Gastroesophageal sphincter (tissue), 4 donors: ENCODE results near the gene IKBKE. TPM values are rescaled to one million over a fixed set of nuclear protein-coding genes. Genes with fewer than 3 reads are reported as not detected.

Experiments
- ATAC-seq: fragments of 150-250 bp; one replicate; pipeline ENCODE4 v1.9.1; 2016; ENCODE audit warnings: mild to moderate bottlenecking, moderate library complexity
- H3K27ac ChIP-seq, 4 donors: fragments of 200-600 bp; sonication (generic) in 3 of 4; 1 replicate in 3 of 4; 2 replicates in 1 of 4; pipeline ENCODE4 v1.5.1; 2016 to 2019
- H3K27me3 ChIP-seq: fragments of 200-600 bp; sonication (generic); one replicate; pipeline ENCODE4 v1.5.1; 2019
- H3K36me3 ChIP-seq, 2 donors: fragments of 200-600 bp; sonication (generic); one replicate each; pipeline ENCODE4 v1.5.1; 2019; ENCODE audit warnings: control low read depth in 1 of 2
- H3K4me1 ChIP-seq, 3 donors: fragments of 200-600 bp; sonication (generic); 1 replicate in 2 of 3; 2 replicates in 1 of 3; pipeline ENCODE4 v1.5.1; 2016 to 2019; ENCODE audit warnings: control low read depth in 2 of 3
- H3K4me3 ChIP-seq, 2 donors: fragments of 200-600 bp; sonication (generic); one replicate each; pipeline ENCODE4 v1.5.1; 2019; ENCODE audit warnings: mild to moderate bottlenecking in 1 of 2, moderate library complexity in 1 of 2
- H3K9me3 ChIP-seq, 3 donors: fragments of 200-600 bp; sonication (generic); one replicate each; pipeline ENCODE4 v1.5.1; 2017 to 2019; ENCODE audit warnings: control low read depth in 2 of 3
- CTCF ChIP-seq, 4 experiments: fragments of 200-600 bp in 2 of 4; fragments of 450-650 bp in 2 of 4; sonication (generic) in 1 of 4; IDR thresholded peaks; one replicate each; pipeline ENCODE4 v1.5.1; 2017 to 2019; ENCODE audit warnings: antibody characterized with exemption in 4 of 4, mild to moderate bottlenecking in 2 of 4, moderate library complexity in 2 of 4
- EP300 ChIP-seq: sonication (generic); formaldehyde crosslinking; IDR thresholded peaks from one replicate; pipeline ENCODE4 v1.6.1; 2017; ENCODE audit warnings: antibody characterized with exemption, mild to moderate bottlenecking
- POLR2A ChIP-seq, 2 donors: fragments of 450-650 bp; IDR thresholded peaks; one replicate each; pipeline ENCODE4 v1.6.1; 2017; ENCODE audit warnings: antibody characterized with exemption in 2 of 2, mild to moderate bottlenecking in 2 of 2, moderate library complexity in 1 of 2
- POLR2AphosphoS5 ChIP-seq: sonication (generic); formaldehyde crosslinking; IDR thresholded peaks from one replicate; pipeline ENCODE4 v1.6.1; 2017; ENCODE audit warnings: antibody characterized with exemption
- WGBS, 2 donors: methylation state at CpG; one replicate each; pipeline ENCODE4 v1.1.5; 2018; ENCODE audit warnings: low coverage in 1 of 2; 5-methylcytosine and 5-hydroxymethylcytosine counted together
- total RNA-seq, 4 donors: library from RNA; depleted of rRNA; stranded (reverse); fragments of >200 nt; gene quantifications; one replicate each; pipeline ENCODE4 v1.1.0, GENCODE V29; 2016

IKBKE gene
- total RNA-seq, 4 donors from 2014 or later: 2.2 to 3.9 (median 2.7) TPM

GRCh38 chr1:206518743-206519142 lies 48.5 kb downstream of the IKBKE start:
- no peaks in the 10 kb centered on the region for H3K9me3 ChIP-seq
- TF ChIP-seq CTCF (IDR thresholded peaks at IDR 0.05) (no peak), EP300 (no peak), POLR2AphosphoS5 (no peak), POLR2A (IDR thresholded peaks at IDR 0.05) (no peak)
- peaks cover 0 to 10% (median 0%) of the 10 kb centered on the region in 3 donors for H3K4me1 ChIP-seq
- no peaks in the 10 kb centered on the region for H3K27me3 ChIP-seq
- H3K36me3 ChIP-seq: no peaks in the 10 kb centered on the region
- no peak overlapping the region for H3K27ac ChIP-seq
- 86% methylated on average over 2 of the region's 6 CpGs; no CpG with 5 or more reads in 1 of the 2 donors for WGBS, 2 donors
- no peak for ATAC-seq
- no peak overlapping the region for H3K4me3 ChIP-seq

DNA sequence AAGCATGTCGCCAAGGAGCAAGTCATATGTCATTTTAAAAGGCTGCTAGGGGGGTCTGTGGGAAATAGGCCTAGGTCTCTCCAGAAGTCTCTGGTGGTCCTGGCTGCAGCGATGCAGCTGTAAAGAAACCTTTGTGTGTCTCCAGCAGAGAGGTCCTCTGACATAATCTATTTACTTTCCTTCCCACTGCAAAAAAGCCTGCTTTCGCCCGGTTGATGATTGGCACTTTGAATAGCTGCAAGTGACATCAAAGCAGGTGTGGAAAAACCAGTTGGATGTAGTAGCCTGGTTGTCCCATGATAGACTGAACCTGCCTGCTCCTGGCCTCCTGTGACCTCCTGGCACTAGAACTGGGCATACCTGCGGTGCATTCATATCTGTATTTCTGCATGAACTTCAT lies 50.9 kb downstream of the IKBKE start:
- Histone ChIP-seq H3K4me1 (no peaks in the 10 kb centered on the region), H3K27ac (no peak overlapping the region)

DNA sequence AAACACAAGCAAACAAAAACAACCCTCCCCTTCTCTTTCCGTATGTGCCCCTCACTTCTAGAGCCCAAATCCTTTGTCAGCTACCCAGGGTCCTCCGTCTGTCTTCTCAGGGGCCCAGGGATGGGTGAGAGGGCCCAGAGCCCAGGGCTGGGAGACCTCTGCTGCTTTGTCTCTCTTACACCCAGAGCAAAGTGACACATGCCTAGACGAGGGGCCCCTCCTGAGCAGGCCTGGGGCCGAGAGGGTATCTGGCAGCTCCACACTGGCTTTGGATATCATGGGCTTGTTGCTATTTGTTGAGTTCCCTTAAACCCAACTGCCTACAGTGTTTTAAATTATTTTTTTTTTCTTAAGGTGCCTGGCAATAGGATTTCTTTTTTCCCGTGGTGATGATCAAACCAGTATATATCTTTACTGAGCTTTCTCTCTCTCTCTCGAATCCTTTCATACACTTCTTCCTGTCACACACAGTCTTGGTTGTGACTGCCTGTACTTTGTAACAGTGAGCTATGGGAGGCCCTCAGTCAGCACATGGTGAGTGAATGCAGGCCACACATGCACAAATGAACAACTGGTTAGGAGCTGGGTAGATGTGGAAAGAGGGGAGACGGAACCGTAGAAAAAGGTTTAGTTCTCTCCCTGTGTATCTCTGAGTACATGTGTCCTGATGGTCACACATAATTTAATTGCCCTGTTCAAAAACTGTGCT lies 51.6 kb downstream of the IKBKE start:
- WGBS, 2 donors: 76 to 78% methylated on average over 6 to 7 of the region's 8 CpGs
- H3K4me1 ChIP-seq: no peaks in the 10 kb centered on the region
- ATAC-seq: no peak

More for the DNA sequence above, 50.9 kb downstream of the IKBKE start:
- Histone ChIP-seq H3K27me3 (no peaks in the 10 kb centered on the region), H3K9me3 (no peaks in the 10 kb centered on the region), H3K4me3 (no peak overlapping the region), H3K36me3 (no peaks in the 10 kb centered on the region)
- 81 to 86% methylated on average over 1 to 3 of the region's 5 CpGs for WGBS, 2 donors
- no peak for ATAC-seq
- TF ChIP-seq EP300 (no peak), POLR2AphosphoS5 (no peak), POLR2A (IDR thresholded peaks at IDR 0.05) (no peak), CTCF (IDR thresholded peaks at IDR 0.05) (no peak)

DNA sequence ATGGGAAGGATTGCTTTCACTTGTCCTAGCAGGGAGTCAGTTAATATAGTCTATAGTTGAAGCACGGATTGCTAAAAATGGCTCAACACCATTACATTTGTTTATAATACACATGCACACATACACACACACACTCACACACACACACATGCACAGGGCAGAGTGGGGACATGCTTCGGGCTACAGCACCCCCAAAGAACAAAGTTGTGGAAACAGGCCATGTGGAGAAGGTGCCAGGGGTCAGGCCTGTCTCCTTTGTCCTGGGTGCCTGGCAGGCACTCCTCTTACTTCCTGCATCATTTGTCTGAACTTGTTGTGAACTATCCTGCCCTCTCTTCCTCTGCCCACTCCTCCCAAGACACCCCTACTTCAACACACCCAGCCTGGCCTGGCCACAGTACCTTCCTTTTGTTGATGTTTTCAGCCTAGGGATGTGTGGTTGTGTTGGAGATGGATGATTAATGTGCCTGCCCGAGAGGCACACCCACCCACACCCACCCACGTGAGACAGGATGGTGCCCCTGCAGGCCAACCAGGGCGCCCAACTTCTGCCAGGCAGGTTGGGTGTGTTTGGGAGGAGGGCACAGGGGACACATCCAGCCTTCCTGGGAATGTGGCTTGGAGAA lies 54.6 kb downstream of the IKBKE start:
- Histone ChIP-seq H3K9me3 (no peaks in the 10 kb centered on the region), H3K27ac (no peak overlapping the region), H3K4me3 (no peak overlapping the region), H3K27me3 (no peaks in the 10 kb centered on the region), H3K36me3 (no peaks in the 10 kb centered on the region), H3K4me1 (no peaks in the 10 kb centered on the region)
- TF ChIP-seq POLR2A (IDR thresholded peaks at IDR 0.05) (no peak), EP300 (no peak), POLR2AphosphoS5 (no peak), CTCF (IDR thresholded peaks at IDR 0.05) (no peak)
- 92 to 100% methylated on average over 1 to 2 of the region's 5 CpGs for WGBS, 2 donors
- ATAC-seq: no peak

More for the DNA sequence above, 51.6 kb downstream of the IKBKE start:
- Histone ChIP-seq H3K27me3 (no peaks in the 10 kb centered on the region), H3K4me3 (no peak overlapping the region), H3K36me3 (no peaks in the 10 kb centered on the region), H3K27ac (no peak overlapping the region), H3K9me3 (no peaks in the 10 kb centered on the region)
- TF ChIP-seq CTCF (IDR thresholded peaks at IDR 0.05) (no peak), EP300 (no peak), POLR2A (IDR thresholded peaks at IDR 0.05) (no peak), POLR2AphosphoS5 (no peak)
